Spleen (tissue), 13 donors: Measurements from ENCODE around the gene AP4M1. TPM values are rescaled to one million over a fixed set of nuclear protein-coding genes. Genes with fewer than 3 reads are reported as not detected.

Experiments
- DNase-seq: peaks from one replicate; pipeline ENCODE4 v3.0.0-alpha.2; 2020
- H3K27ac ChIP-seq, 8 donors: fragments of 200-600 bp; sonication (generic) in 7 of 8; 1 replicate in 4 of 8; 2 replicates in 4 of 8; pipeline versions ENCODE4 v1.5.0 to v1.8.0; 2016 to 2021; ENCODE audit warnings: inconsistent platforms in 4 of 8, mild to moderate bottlenecking in 4 of 8, moderate library complexity in 1 of 8
- H3K27me3 ChIP-seq, 7 donors: fragments of 200-600 bp; sonication (generic) in 6 of 7; replicated peaks in 1 of 7; 1 replicate in 4 of 7; 2 replicates in 3 of 7; pipeline versions ENCODE4 v1.5.0 to v1.8.0; 2016 to 2021; ENCODE audit warnings: inconsistent platforms in 3 of 7, mild to moderate bottlenecking in 1 of 7
- H3K36me3 ChIP-seq, 6 donors: fragments of 200-600 bp; sonication (generic) in 5 of 6; 1 replicate in 4 of 6; 2 replicates in 2 of 6; pipeline versions ENCODE4 v1.5.0 to v1.8.0; 2016 to 2021; ENCODE audit warnings: inconsistent platforms in 2 of 6
- H3K4me1 ChIP-seq, 6 donors: fragments of 200-600 bp; sonication (generic) in 5 of 6; 1 replicate in 3 of 6; 2 replicates in 3 of 6; pipeline versions ENCODE4 v1.5.0 to v1.8.0; 2016 to 2021; ENCODE audit warnings: inconsistent platforms in 3 of 6
- H3K4me3 ChIP-seq, 8 donors: fragments of 200-600 bp; sonication (generic) in 7 of 8; 1 replicate in 4 of 8; 2 replicates in 4 of 8; pipeline versions ENCODE4 v1.5.0 to v1.8.0; 2016 to 2021; ENCODE audit warnings: inconsistent platforms in 4 of 8, mild to moderate bottlenecking in 4 of 8, moderate library complexity in 2 of 8
- H3K9me3 ChIP-seq, 8 donors: fragments of 200-600 bp; sonication (generic) in 7 of 8; 1 replicate in 4 of 8; 2 replicates in 4 of 8; pipeline versions ENCODE4 v1.5.0 to v1.8.0; 2016 to 2021; ENCODE audit warnings: inconsistent platforms in 4 of 8
- POLR2A ChIP-seq, 3 donors: fragments of 450-650 bp; IDR thresholded peaks; one replicate each; pipeline ENCODE4 v1.5.1; 2017; ENCODE audit warnings: antibody characterized with exemption in 3 of 3, mild to moderate bottlenecking in 1 of 3
- POLR2AphosphoS5 ChIP-seq, 3 donors: sonication (generic); formaldehyde crosslinking; IDR thresholded peaks; one replicate each; pipeline ENCODE4 v1.5.1; 2017; ENCODE audit warnings: antibody characterized with exemption in 3 of 3
- WGBS, 5 donors: extraction: QIAGEN DNeasy Blood & Tissue Kit in 3 of 5; methylation state at CpG; one replicate each; pipeline versions ENCODE4 v1.1.5 to v1.1.7; 2013 to 2018; 5-methylcytosine and 5-hydroxymethylcytosine counted together
- intact Hi-C: fragments of 100-400 bp; cut with DNase I; formaldehyde crosslinking; loops from one replicate; pipeline ENCODE4 v1.15.0; 2023; ENCODE audit warnings: low total_unique reads
- long read RNA-seq, 2 donors: transcript quantifications; one replicate each; lab custom pipeline, GENCODE V29; 2026
- polyA plus RNA-seq, 3 donors: library from polyadenylated mRNA; stranded (reverse); fragments of 200-250 nt; gene quantifications; one replicate each; pipeline ENCODE4 v1.2.1, GENCODE V29; 2013
- total RNA-seq, 7 donors: library from RNA; depleted of rRNA in 3 of 7; stranded (reverse); fragments of >200 nt in 3 of 7; fragmentation: NEBNext Ultra II Directional in 4 of 7; extraction: Animal tissue kit (Norgen Biotek cat#: 25700) in 4 of 7; gene quantifications; one replicate each; pipeline versions ENCODE4 v1.1.0 to v1.2.1, GENCODE V29; 2016 to 2021
- TF ChIP-seq, protein P1 (sequence below), 11 experiments: fragments of 200-600 bp in 7 of 11; fragments of 450-650 bp in 4 of 11; sonication (generic) in 4 of 11; IDR thresholded peaks in 8 of 11; conservative IDR thresholded peaks in 3 of 11; 1 replicate in 7 of 11; 2 replicates in 4 of 11; pipeline versions ENCODE4 v1.4.0 to v1.8.0; 2016 to 2021; ENCODE audit warnings: antibody characterized with exemption in 11 of 11, inconsistent platforms in 4 of 11, mild to moderate bottlenecking in 1 of 11
- donor health status: healthy with polysubstance abuse.
- donor health status: DM: no; HTN: no; CAD: no; lungs with moderate emphysema.
- donor health status: DM: no; HTN: no; CAD: no.
- donor health status: Bipolar disorder and iron deficiency.
- donor health status: healthy.
- donor health status: DM: no; HTN: no; CAD: no.
- donor health status: DM: yes; HTN: yes; CAD: no.

The AP4M1 gene
- 10 to 100 TPM in 5 of 7 donors, 1 to 10 TPM in 2; 9.2 to 18.0 (median 12.0) TPM for total RNA-seq
- polyA plus RNA-seq, result 10 to 100 TPM in 2 of 3 donors, 1 to 10 TPM in 1; 8.7 to 10.1 (median 10.1) TPM
- long read RNA-seq, donor 1, transcript AP4M1-201 (15 exons, 1,817 nt), result major isoform, 5 of 5 reads
- long read RNA-seq, donor 1, partial matches to known transcripts, result 0 of 5 reads
- long read RNA-seq, donor 1, other reads (novel, unspliced or antisense), result 0 of 5 reads
- long read RNA-seq, donor 2, partial matches to known transcripts, result 0 of 4 reads
- long read RNA-seq, donor 2, other reads (novel, unspliced or antisense), result 0 of 4 reads

DNA sequence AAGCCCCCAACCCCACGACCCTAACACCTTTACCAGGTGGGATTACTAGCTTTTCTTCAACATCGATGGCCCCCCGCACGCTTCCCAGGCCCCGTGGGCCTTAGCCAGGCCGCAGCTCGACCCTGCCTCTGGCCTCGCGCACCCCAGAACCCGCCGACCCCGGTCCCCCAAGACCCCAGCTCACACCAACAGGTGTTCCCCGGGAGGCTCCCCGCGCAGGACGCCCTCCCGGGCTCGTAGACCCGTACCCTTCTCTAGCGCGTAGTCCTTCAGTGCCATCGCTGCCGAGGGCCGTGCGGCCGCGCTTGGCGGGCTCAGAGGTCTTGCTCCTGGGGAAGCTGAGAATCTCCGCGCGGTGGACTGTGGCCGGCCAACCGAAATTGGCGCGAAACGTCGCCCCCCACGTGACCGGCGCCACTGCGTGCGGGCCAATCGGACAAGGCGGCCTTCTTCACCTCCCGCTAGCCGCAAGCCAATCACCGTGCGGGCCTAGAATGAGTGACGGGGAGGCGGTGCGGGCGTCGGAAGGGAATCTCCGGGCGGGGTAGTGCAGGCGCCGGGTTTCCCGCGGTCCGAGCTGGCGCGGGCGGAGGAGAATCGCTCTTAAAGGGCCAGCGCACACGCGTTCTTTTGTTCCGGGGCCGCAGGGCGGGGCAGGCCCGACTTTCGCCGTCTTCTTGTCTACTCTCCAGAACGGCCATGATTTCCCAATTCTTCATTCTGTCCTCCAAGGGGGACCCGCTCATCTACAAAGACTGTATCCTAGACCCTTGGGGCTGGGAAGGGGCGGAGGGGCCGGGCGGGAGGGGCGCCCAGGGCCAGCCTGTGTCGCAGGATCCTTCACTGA is at the start of gene AP4M1, which contains the start of gene MCM7:
Gene AP4M1 (plus strand): TSS at position 628 of the 847 bp plus-strand sequence. CDS start 72 bp downstream, at position 700.
Gene MCM7 (minus strand): TSS at position 382 of the 847 bp plus-strand sequence. CDS start 103 bp downstream, at position 279.
- Histone ChIP-seq H3K9me3 (no peaks in the 10 kb centered on the region), H3K27me3 (no peaks in the 10 kb centered on the region), H3K4me1 (peaks cover 13 to 38% (median 32%) of the 10 kb centered on the region in 6 donors), H3K36me3 (peaks cover 0 to 69% (median 40%) of the 10 kb centered on the region in 6 donors), H3K27ac (peak within 1 kb of the TSS; percentile 79 to 97 (median 93)), H3K4me3 (peak within 1 kb of the TSS; percentile 58 to 99 (median 90))
- intact Hi-C loops, result no loop called here
- WGBS, 5 donors, result 0 to 1% (median 1%) methylated on average over 37 to 80 of the region's 80 CpGs
- TF ChIP-seq POLR2AphosphoS5 (IDR thresholded peaks at IDR 0.05) (peak; percentile 71 to 89 (median 86)), POLR2A (IDR thresholded peaks at IDR 0.05) (no peak)
- TF ChIP-seq, protein P1, sequence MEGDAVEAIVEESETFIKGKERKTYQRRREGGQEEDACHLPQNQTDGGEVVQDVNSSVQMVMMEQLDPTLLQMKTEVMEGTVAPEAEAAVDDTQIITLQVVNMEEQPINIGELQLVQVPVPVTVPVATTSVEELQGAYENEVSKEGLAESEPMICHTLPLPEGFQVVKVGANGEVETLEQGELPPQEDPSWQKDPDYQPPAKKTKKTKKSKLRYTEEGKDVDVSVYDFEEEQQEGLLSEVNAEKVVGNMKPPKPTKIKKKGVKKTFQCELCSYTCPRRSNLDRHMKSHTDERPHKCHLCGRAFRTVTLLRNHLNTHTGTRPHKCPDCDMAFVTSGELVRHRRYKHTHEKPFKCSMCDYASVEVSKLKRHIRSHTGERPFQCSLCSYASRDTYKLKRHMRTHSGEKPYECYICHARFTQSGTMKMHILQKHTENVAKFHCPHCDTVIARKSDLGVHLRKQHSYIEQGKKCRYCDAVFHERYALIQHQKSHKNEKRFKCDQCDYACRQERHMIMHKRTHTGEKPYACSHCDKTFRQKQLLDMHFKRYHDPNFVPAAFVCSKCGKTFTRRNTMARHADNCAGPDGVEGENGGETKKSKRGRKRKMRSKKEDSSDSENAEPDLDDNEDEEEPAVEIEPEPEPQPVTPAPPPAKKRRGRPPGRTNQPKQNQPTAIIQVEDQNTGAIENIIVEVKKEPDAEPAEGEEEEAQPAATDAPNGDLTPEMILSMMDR (IDR thresholded peaks at IDR 0.05 in 8 of 11, conservative IDR thresholded peaks at IDR 0.05 in 3 of 11), result peak in 1 of 11 experiments; percentile 35
- DNase-seq, result peak; percentile 100

- intact Hi-C loops, result no loop called here
These were observed 48.2 kb upstream of the AP4M1 start for GRCh38 chr7:100053215-100053614.

DNA sequence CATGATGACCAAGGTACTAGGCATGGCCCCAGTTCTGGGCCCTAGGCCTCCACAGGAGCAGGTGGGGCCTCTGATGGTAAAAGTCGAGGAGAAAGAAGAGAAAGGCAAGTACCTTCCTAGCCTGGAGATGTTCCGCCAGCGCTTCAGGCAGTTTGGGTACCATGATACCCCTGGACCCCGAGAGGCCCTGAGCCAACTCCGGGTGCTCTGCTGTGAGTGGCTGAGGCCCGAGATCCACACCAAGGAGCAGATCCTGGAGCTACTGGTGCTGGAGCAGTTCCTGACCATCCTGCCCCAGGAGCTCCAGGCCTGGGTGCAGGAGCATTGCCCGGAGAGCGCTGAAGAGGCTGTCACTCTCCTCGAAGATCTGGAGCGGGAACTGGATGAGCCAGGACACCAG is 44.4 kb upstream of the AP4M1 start:
- no peak for TF ChIP-seq POLR2AphosphoS5 (IDR thresholded peaks at IDR 0.05)
- TF ChIP-seq, protein P1 (IDR thresholded peaks at IDR 0.05 in 8 of 11, conservative IDR thresholded peaks at IDR 0.05 in 3 of 11), result no peak
- TF ChIP-seq POLR2A (IDR thresholded peaks at IDR 0.05), result no peak
- peaks cover 2 to 59% (median 23%) of the 10 kb centered on the region in 6 donors for H3K36me3 ChIP-seq
- intact Hi-C loops, result no loop called here

More at GRCh38 chr7:100053215-100053614, 48.2 kb upstream of the AP4M1 start:
- no peak for TF ChIP-seq POLR2A (IDR thresholded peaks at IDR 0.05)
- TF ChIP-seq, protein P1 (IDR thresholded peaks at IDR 0.05 in 8 of 11, conservative IDR thresholded peaks at IDR 0.05 in 3 of 11), result peak in 2 of 11 experiments; percentile 27 to 41
- no peak for TF ChIP-seq POLR2AphosphoS5 (IDR thresholded peaks at IDR 0.05)
- H3K4me1 ChIP-seq, result peaks cover 5 to 35% (median 17%) of the 10 kb centered on the region in 6 donors
- no peak overlapping the region for H3K27ac ChIP-seq
- H3K27me3 ChIP-seq, result no peaks in the 10 kb centered on the region
- peaks cover 2 to 21% (median 15%) of the 10 kb centered on the region in 6 donors for H3K36me3 ChIP-seq
- WGBS, 5 donors, result 48 to 73% (median 63%) methylated on average over 3 of the region's 3 CpGs
- H3K9me3 ChIP-seq, result no peaks in the 10 kb centered on the region
- no peak overlapping the region for H3K4me3 ChIP-seq
- no peak for DNase-seq

More for the DNA sequence above, 44.4 kb upstream of the AP4M1 start:
- peaks cover 0 to 11% (median under 1%) of the 10 kb centered on the region in 6 donors for H3K4me1 ChIP-seq
- 93 to 98% (median 95%) methylated on average over 10 of the region's 10 CpGs for WGBS, 5 donors
- H3K27ac ChIP-seq, result no peak overlapping the region
- no peaks in the 10 kb centered on the region for H3K9me3 ChIP-seq
- H3K4me3 ChIP-seq, result no peak overlapping the region
- no peak for DNase-seq
- no peaks in the 10 kb centered on the region for H3K27me3 ChIP-seq
